GM19043 (cell line): ENCODE measurements around the gene ADSS2.
"Not testable (repeated sequence)": the region's sequence is repeated elsewhere in the genome, so short reads cannot be mapped to it uniquely, and the experiment has no call there.

ENCODE experiments used
- ATAC-seq: cut with Tn5 transposase; IDR thresholded peaks from one replicate; pipeline ENCODE4 v1.9.1; 2021; ENCODE audit warnings: low read depth; ENCODE audit not compliant: unreplicated experiment

The ADSS2 gene

GRCh38 chr1:244451539-244451950 lies at the start of gene ADSS2:
ADSS2 (minus strand) TSS chr1:244451909; CDS start chr1:244451817, 92 bp downstream.
- no peak for ATAC-seq

GRCh38 chr1:244500515-244500914 lies 48.8 kb upstream of the ADSS2 start:
- not testable (repeated sequence) for ATAC-seq

- not testable (repeated sequence) for ATAC-seq
Measured at GRCh38 chr1:244499484-244499883, 47.8 kb upstream of the ADSS2 start.

GRCh38 chr1:244497805-244498204 lies 46.1 kb upstream of the ADSS2 start:
- ATAC-seq: no peak

GRCh38 chr1:244496186-244496585 lies 44.5 kb upstream of the ADSS2 start:
- no peak for ATAC-seq

- ATAC-seq: no peak
Measured at GRCh38 chr1:244494653-244495052, 42.9 kb upstream of the ADSS2 start.

GRCh38 chr1:244484971-244485370 lies 33.3 kb upstream of the ADSS2 start:
- not testable (repeated sequence) for ATAC-seq

GRCh38 chr1:244473059-244473605 lies 21.4 kb upstream of the ADSS2 start:
- no peak for ATAC-seq

GRCh38 chr1:244466724-244467123 lies 15.0 kb upstream of the ADSS2 start:
- no peak for ATAC-seq

- ATAC-seq: peak; percentile 98
Measured at GRCh38 chr1:244461245-244462071, 9.7 kb upstream of the ADSS2 start, which contains the start of gene CATSPERE. CATSPERE (plus strand) TSS chr1:244461273; CDS start chr1:244461430, 157 bp downstream.

GRCh38 chr1:244460197-244460596 lies 8.5 kb upstream of the ADSS2 start:
- ATAC-seq: no peak

- no peak for ATAC-seq
Measured at GRCh38 chr1:244458781-244459180, 7.1 kb upstream of the ADSS2 start.

- no peak for ATAC-seq
Measured at GRCh38 chr1:244456586-244456985, 4.9 kb upstream of the ADSS2 start.

- no peak for ATAC-seq
Measured at GRCh38 chr1:244454412-244454811, 2.7 kb upstream of the ADSS2 start.

GRCh38 chr1:244451951-244452795 lies 464 bp upstream of the ADSS2 start:
- peak; percentile 85 for ATAC-seq

GRCh38 chr1:244450597-244451538 lies 841 bp downstream of the ADSS2 start:
- ATAC-seq: no peak

- ATAC-seq: no peak
Measured at GRCh38 chr1:244449936-244450508, 1.7 kb downstream of the ADSS2 start.

- ATAC-seq: no peak
Measured at GRCh38 chr1:244448279-244449036, 3.3 kb downstream of the ADSS2 start.

GRCh38 chr1:244447552-244447951 lies 4.2 kb downstream of the ADSS2 start:
- no peak for ATAC-seq
